ENCODE data around the gene RARS1. TPM values are rescaled to one million over a fixed set of nuclear protein-coding genes. Genes with fewer than 3 reads are reported as not detected.
A peak's percentile ranks its signal among the peaks of the same experiment; 100 is the strongest.

RARS1 gene
- total RNA-seq, 5 donors from 2014 or later (not counting 1 experiment from before 2014, with no cell fraction given): 57.6 to 84.8 (median 62.6) TPM

DNA sequence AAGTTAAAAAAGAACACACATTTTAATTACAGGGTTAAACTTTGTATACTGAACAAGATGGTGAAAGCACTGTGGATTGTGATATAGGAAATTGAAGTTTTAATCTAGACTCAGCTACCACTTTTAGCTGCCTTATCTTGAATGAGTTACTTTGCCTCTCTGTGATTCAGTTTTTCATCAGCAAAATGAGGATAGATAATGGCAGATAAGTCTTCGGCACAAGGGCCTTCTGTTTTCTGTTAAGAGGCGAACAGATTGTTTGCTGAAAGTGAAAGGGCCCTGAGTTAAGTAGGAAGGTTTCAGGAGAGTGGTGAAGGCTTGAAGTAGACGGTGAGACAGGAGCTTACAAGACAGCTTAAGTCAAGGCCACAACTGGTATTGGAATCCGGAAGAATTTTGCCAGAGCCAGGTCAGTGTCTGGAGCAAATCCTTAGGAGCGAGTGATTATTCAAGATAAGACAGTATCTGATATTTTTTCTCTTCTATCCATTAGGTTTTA lies 7.8 kb downstream of the RARS1 start:
- POLR2A ChIA-PET: interaction anchor here in 1 of 2 donors (0.6 kb wide), 1 partner anchor 57 kb away, joined by 3 read pairs; no protein-coding TSS in a partner anchor
- H3K4me3 Mint-ChIP-seq: no peak overlapping the region
- H3K36me3 ChIP-seq (ENCODE audit: control insufficient read depth in 2 of 2, extremely low read depth in 1 of 2, insufficient read depth in 1 of 2, low read length in 1 of 2): peaks cover 3 to 81% of the 10 kb centered on the region in 2 donors
- no peaks in the 10 kb centered on the region for H3K27me3 Mint-ChIP-seq
- DNase-seq (no peak), ATAC-seq (replicated peaks in 1 of 4) (no peak)
- H3K9me3 Mint-ChIP-seq: no peaks in the 10 kb centered on the region
- CTCF ChIA-PET: no interaction called here
- no peaks in the 10 kb centered on the region for H3K4me1 ChIP-seq (ENCODE audit: control insufficient read depth in 1 of 2, extremely low read depth in 1 of 2, insufficient read depth in 2 of 2, low read length in 2 of 2)
- H3K27ac ChIP-seq (ENCODE audit: low read length): no peak overlapping the region
- H3K4me3 ChIP-seq (ENCODE audit: control insufficient read depth in 1 of 2, extremely low read depth in 1 of 2, low read length in 1 of 2): no peak overlapping the region
- H3K27me3 ChIP-seq (replicated peaks in 1 of 2; ENCODE audit: control insufficient read depth in 2 of 2, extremely low read depth in 1 of 2, insufficient read depth in 2 of 2, low read length in 1 of 2): no peaks in the 10 kb centered on the region
- no peaks in the 10 kb centered on the region for H3K9me3 ChIP-seq
- no peak overlapping the region for H3K27ac Mint-ChIP-seq
- peaks cover 64% of the 10 kb centered on the region for H3K36me3 Mint-ChIP-seq
- 100% methylated on average over 2 of the region's 5 CpGs for WGBS (ENCODE audit: insufficient coverage)
- H3K4me1 Mint-ChIP-seq: peaks cover 6 to 12% (median 11%) of the 10 kb centered on the region in 3 donors

- no peak overlapping the region for H3K27ac Mint-ChIP-seq
- no peaks in the 10 kb centered on the region for H3K4me1 Mint-ChIP-seq
- POLR2A ChIA-PET: no interaction called here
- H3K27me3 ChIP-seq (replicated peaks in 1 of 2; ENCODE audit: control insufficient read depth in 2 of 2, extremely low read depth in 1 of 2, insufficient read depth in 2 of 2, low read length in 1 of 2): no peaks in the 10 kb centered on the region
- no peaks in the 10 kb centered on the region for H3K9me3 Mint-ChIP-seq
- no peaks in the 10 kb centered on the region for H3K9me3 ChIP-seq
- H3K36me3 Mint-ChIP-seq: peaks cover 38% of the 10 kb centered on the region
- H3K36me3 ChIP-seq (ENCODE audit: control insufficient read depth in 2 of 2, extremely low read depth in 1 of 2, insufficient read depth in 1 of 2, low read length in 1 of 2): peaks cover 5 to 60% of the 10 kb centered on the region in 2 donors
- CTCF ChIA-PET: no interaction called here
- DNase-seq (no peak), ATAC-seq (replicated peaks in 1 of 4) (no peak)
- no peaks in the 10 kb centered on the region for H3K27me3 Mint-ChIP-seq
- WGBS (ENCODE audit: insufficient coverage): 100% methylated on average over 1 of the region's 7 CpGs
- no peak overlapping the region for H3K4me3 Mint-ChIP-seq
- H3K4me3 ChIP-seq (ENCODE audit: control insufficient read depth in 1 of 2, extremely low read depth in 1 of 2, low read length in 1 of 2): no peak overlapping the region
- no peaks in the 10 kb centered on the region for H3K4me1 ChIP-seq (ENCODE audit: control insufficient read depth in 1 of 2, extremely low read depth in 1 of 2, insufficient read depth in 2 of 2, low read length in 2 of 2)
- H3K27ac ChIP-seq (ENCODE audit: low read length): no peak overlapping the region
These were observed 16.4 kb downstream of the RARS1 start for GRCh38 chr5:168502563-168503237.

GRCh38 chr5:168513861-168514428 lies 27.7 kb downstream of the RARS1 start:
- CTCF ChIA-PET: no interaction called here
- Histone ChIP-seq H3K9me3 (no peaks in the 10 kb centered on the region), H3K4me3 (ENCODE audit: control insufficient read depth in 1 of 2, extremely low read depth in 1 of 2, low read length in 1 of 2) (no peak overlapping the region), H3K27me3 (replicated peaks in 1 of 2; ENCODE audit: control insufficient read depth in 2 of 2, extremely low read depth in 1 of 2, insufficient read depth in 2 of 2, low read length in 1 of 2) (no peaks in the 10 kb centered on the region), H3K27ac (ENCODE audit: low read length) (no peak overlapping the region), H3K4me1 (ENCODE audit: control insufficient read depth in 1 of 2, extremely low read depth in 1 of 2, insufficient read depth in 2 of 2, low read length in 2 of 2) (no peaks in the 10 kb centered on the region), H3K36me3 (ENCODE audit: control insufficient read depth in 2 of 2, extremely low read depth in 1 of 2, insufficient read depth in 1 of 2, low read length in 1 of 2) (peaks cover 4 to 89% of the 10 kb centered on the region in 2 donors)
- H3K4me1 Mint-ChIP-seq: no peaks in the 10 kb centered on the region
- H3K4me3 Mint-ChIP-seq: no peak overlapping the region
- DNase-seq: no peak
- H3K36me3 Mint-ChIP-seq: peaks cover 90% of the 10 kb centered on the region
- peaks cover 0 to 16% (median 5%) of the 10 kb centered on the region in 3 donors for H3K9me3 Mint-ChIP-seq
- H3K27ac Mint-ChIP-seq: no peak overlapping the region
- no CpG with 5 or more reads among the region's 2 CpGs for WGBS (ENCODE audit: insufficient coverage)
- POLR2A ChIA-PET: no interaction called here
- no peaks in the 10 kb centered on the region for H3K27me3 Mint-ChIP-seq
- ATAC-seq (replicated peaks in 1 of 4): no peak

DNA sequence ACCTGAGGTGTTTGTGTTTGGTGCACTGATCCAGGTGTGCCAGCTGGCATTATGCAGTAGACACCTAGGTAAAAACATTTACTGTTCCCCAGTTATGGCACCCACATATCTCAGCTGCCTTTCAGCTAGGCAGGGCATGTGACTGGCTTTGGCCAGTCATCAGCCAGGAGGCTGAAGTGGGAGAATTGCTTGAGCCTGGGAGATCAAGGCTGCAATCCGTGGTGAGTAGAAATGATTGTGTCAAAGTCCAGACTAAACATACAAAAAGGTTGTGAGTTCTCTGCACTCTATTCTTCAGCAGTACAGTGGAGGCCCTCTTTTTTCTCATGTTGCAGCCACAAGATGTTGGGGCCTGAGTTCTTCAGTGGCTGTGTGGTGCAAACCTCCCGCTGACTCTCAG lies 39.6 kb downstream of the RARS1 start:
- H3K9me3 ChIP-seq: no peaks in the 10 kb centered on the region
- peaks cover 12 to 13% (median 13%) of the 10 kb centered on the region in 3 donors for H3K4me1 Mint-ChIP-seq
- peaks cover 0 to 9% of the 10 kb centered on the region in 2 experiments for H3K4me1 ChIP-seq (ENCODE audit: control insufficient read depth in 1 of 2, extremely low read depth in 1 of 2, insufficient read depth in 2 of 2, low read length in 2 of 2)
- no CpG with 5 or more reads among the region's 2 CpGs for WGBS (ENCODE audit: insufficient coverage)
- H3K4me3 ChIP-seq (ENCODE audit: control insufficient read depth in 1 of 2, extremely low read depth in 1 of 2, low read length in 1 of 2): no peak overlapping the region
- no peak overlapping the region for H3K4me3 Mint-ChIP-seq
- ChIA-PET POLR2A (interaction anchor here in 1 of 2 donors (0.6 kb wide), 1 partner anchor 35 kb away, joined by 4 read pairs; no protein-coding TSS in a partner anchor), CTCF (no interaction called here)
- peaks cover 12 to 26% of the 10 kb centered on the region in 2 donors for H3K27me3 Mint-ChIP-seq
- H3K9me3 Mint-ChIP-seq: no peaks in the 10 kb centered on the region
- no peak overlapping the region for H3K27ac Mint-ChIP-seq
- DNase-seq: no peak
- H3K27me3 ChIP-seq (replicated peaks in 1 of 2; ENCODE audit: control insufficient read depth in 2 of 2, extremely low read depth in 1 of 2, insufficient read depth in 2 of 2, low read length in 1 of 2): peaks cover 2 to 23% of the 10 kb centered on the region in 2 experiments
- H3K27ac ChIP-seq (ENCODE audit: low read length): no peak overlapping the region
- no peaks in the 10 kb centered on the region for H3K36me3 Mint-ChIP-seq
- no peaks in the 10 kb centered on the region for H3K36me3 ChIP-seq (ENCODE audit: control insufficient read depth in 2 of 2, extremely low read depth in 1 of 2, insufficient read depth in 1 of 2, low read length in 1 of 2)
- no peak for ATAC-seq (replicated peaks in 1 of 4)

DNA sequence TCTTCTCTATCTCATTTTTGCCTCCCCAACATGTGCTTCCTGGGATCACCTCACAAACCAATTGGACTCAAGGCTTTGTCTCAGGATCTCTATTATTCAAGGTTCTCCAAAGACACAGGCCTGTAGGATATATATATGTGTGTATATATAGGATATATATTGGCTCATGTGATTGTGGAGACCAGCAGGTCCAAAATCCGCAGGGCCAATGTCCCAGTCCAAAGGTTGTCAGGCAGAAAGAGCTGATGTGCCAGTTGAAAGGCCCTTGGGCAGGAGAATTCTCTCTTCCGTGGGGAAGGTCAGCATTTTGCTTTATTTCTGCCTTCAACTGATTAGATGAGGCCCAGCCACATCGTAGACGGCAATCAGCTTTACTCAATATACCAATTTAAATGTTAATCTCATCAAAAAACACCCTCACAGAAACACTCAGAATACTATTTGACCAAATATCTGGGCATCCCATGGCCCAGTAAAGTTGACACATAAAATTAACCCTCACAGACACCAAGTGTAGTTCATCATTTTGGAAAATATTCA lies 41.6 kb downstream of the RARS1 start:
- POLR2A ChIA-PET: no interaction called here
- H3K4me3 ChIP-seq (ENCODE audit: control insufficient read depth in 1 of 2, extremely low read depth in 1 of 2, low read length in 1 of 2): no peak overlapping the region
- Mint-ChIP-seq H3K27me3 (peaks cover 23 to 42% of the 10 kb centered on the region in 2 donors), H3K9me3 (no peaks in the 10 kb centered on the region), H3K36me3 (no peaks in the 10 kb centered on the region), H3K4me3 (peak overlapping the region in 1 of 3 donors; percentile 78), H3K27ac (no peak overlapping the region), H3K4me1 (peaks cover 12 to 13% (median 13%) of the 10 kb centered on the region in 3 donors)
- H3K9me3 ChIP-seq: no peaks in the 10 kb centered on the region
- no peak overlapping the region for H3K27ac ChIP-seq (ENCODE audit: low read length)
- DNase-seq: no peak
- 72% methylated on average over 4 of the region's 4 CpGs for WGBS (ENCODE audit: insufficient coverage)
- peaks cover 7 to 36% of the 10 kb centered on the region in 2 experiments for H3K27me3 ChIP-seq (replicated peaks in 1 of 2; ENCODE audit: control insufficient read depth in 2 of 2, extremely low read depth in 1 of 2, insufficient read depth in 2 of 2, low read length in 1 of 2)
- peaks cover 0 to 9% of the 10 kb centered on the region in 2 experiments for H3K4me1 ChIP-seq (ENCODE audit: control insufficient read depth in 1 of 2, extremely low read depth in 1 of 2, insufficient read depth in 2 of 2, low read length in 2 of 2)
- ATAC-seq (replicated peaks in 1 of 4): no peak
- CTCF ChIA-PET: no interaction called here
- no peaks in the 10 kb centered on the region for H3K36me3 ChIP-seq (ENCODE audit: control insufficient read depth in 2 of 2, extremely low read depth in 1 of 2, insufficient read depth in 1 of 2, low read length in 1 of 2)

DNA sequence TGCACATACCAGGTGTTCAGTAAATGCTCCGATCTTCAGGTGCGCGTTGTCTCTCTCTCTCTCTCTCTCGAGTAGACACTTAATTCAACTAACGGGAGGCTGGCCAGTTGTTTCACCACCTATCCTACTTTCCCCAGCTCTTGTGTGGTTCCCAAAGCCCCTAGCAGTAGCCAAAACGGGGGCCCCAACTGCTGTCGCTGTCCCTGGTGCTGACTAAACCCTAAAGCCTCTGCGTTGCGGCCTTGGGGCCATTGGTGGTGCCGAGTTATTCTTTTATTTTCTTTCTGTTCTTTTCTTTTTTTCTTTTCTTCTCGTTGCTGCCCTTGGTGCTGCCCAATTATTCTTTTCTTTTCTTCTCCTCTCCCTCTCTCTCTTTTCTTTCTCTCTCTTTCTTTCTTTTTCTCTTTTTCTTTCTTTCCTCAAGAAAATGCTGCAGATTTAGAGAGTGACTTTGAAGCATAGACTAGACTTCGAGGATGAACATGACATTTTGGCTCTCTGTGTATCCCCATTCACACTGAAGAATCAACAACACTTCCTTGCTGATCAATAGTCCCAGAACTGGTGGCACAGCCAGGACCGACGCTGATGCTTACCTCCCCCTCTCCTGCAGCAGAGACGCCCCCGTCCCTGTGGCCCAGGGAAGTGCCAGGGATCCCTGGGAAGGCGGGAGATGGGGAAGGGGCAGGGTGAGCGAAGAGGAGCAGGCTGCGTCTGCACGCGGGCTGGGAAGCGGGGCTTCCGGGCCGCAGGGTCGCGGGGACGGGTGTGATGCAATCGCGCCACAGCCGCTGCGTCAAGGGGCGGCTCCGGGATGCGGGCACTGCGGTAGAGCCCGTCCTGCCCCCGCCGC lies 42.5 kb downstream of the RARS1 start, which contains the start of gene FBLL1:
Gene FBLL1, plus strand, starts transcription at position 785 of the 853 bp plus-strand sequence. CDS start 200 bp downstream, outside the sequence.
- CTCF ChIA-PET: interaction anchor here in 1 of 2 donors (0.7 kb wide), 1 partner anchor 21 kb away, joined by 4 read pairs; no protein-coding TSS in a partner anchor
- H3K4me1 ChIP-seq (ENCODE audit: control insufficient read depth in 1 of 2, extremely low read depth in 1 of 2, insufficient read depth in 2 of 2, low read length in 2 of 2): peaks cover 0 to 9% of the 10 kb centered on the region in 2 experiments
- WGBS (ENCODE audit: insufficient coverage): 22% methylated on average over 21 of the region's 38 CpGs
- Mint-ChIP-seq H3K36me3 (no peaks in the 10 kb centered on the region), H3K9me3 (no peaks in the 10 kb centered on the region), H3K4me3 (peak within 1 kb of the TSS; percentile 57 to 78 (median 60)), H3K4me1 (peaks cover 12 to 13% (median 13%) of the 10 kb centered on the region in 3 donors), H3K27ac (peak within 1 kb of the TSS in 1 of 2 donors; percentile 61), H3K27me3 (peaks cover 30 to 49% of the 10 kb centered on the region in 2 donors)
- H3K4me3 ChIP-seq (ENCODE audit: control insufficient read depth in 1 of 2, extremely low read depth in 1 of 2, low read length in 1 of 2): peak within 1 kb of the TSS; percentile 27 to 62
- no peak within 1 kb of the TSS for H3K27ac ChIP-seq (ENCODE audit: low read length)
- peak in 15 of 35 experiments; percentile 7 to 32 (median 18) for DNase-seq
- H3K9me3 ChIP-seq: no peaks in the 10 kb centered on the region
- H3K27me3 ChIP-seq (replicated peaks in 1 of 2; ENCODE audit: control insufficient read depth in 2 of 2, extremely low read depth in 1 of 2, insufficient read depth in 2 of 2, low read length in 1 of 2): peaks cover 7 to 38% of the 10 kb centered on the region in 2 experiments
- ATAC-seq (replicated peaks in 1 of 4): peak; percentile 40 to 57 (median 44)
- no peaks in the 10 kb centered on the region for H3K36me3 ChIP-seq (ENCODE audit: control insufficient read depth in 2 of 2, extremely low read depth in 1 of 2, insufficient read depth in 1 of 2, low read length in 1 of 2)
- POLR2A ChIA-PET: no interaction called here

Data from T-cell (primary cell).